ENCODE measurements around the gene CHST3.

The CHST3 gene

GRCh38 chr10:72011976-72012512, 47.8 kb downstream of the CHST3 start:
- H3K36me3 ChIP-seq (ENCODE audit: insufficient read depth, low read length) = no peaks in the 10 kb centered on the region
- no peak overlapping the region for H3K4me2 ChIP-seq (ENCODE audit: low read depth, low read length, poor library complexity, severe bottlenecking)
- H3K9ac ChIP-seq (ENCODE audit: low read depth, low read length, poor library complexity, severe bottlenecking) = no peak overlapping the region
- no peak overlapping the region for H3K4me3 ChIP-seq (ENCODE audit: low read length, poor library complexity, severe bottlenecking)
- H3K9me3 ChIP-seq (ENCODE audit: insufficient read depth, low read depth, low read length) = no peaks in the 10 kb centered on the region
- H3K4me1 ChIP-seq (ENCODE audit: insufficient read depth, low read length, poor library complexity, severe bottlenecking) = no peaks in the 10 kb centered on the region
- H4K20me1 ChIP-seq (ENCODE audit: insufficient read depth, low read length, poor library complexity, severe bottlenecking) = no peaks in the 10 kb centered on the region
- no peaks in the 10 kb centered on the region for H3K79me2 ChIP-seq (ENCODE audit: insufficient read depth, low read length)
- no peaks in the 10 kb centered on the region for H3K27me3 ChIP-seq (ENCODE audit: insufficient read depth, low read length, poor library complexity, severe bottlenecking)
- H3F3A ChIP-seq (ENCODE audit: low read depth) = no peaks in the 10 kb centered on the region
- no peak overlapping the region for H2AFZ ChIP-seq (ENCODE audit: low read length)
- no peaks in the 10 kb centered on the region for H3K9me2 ChIP-seq (replicated peaks; ENCODE audit: low read depth, low read length)
- TF ChIP-seq CTCF (conservative IDR thresholded peaks at IDR 0.05; ENCODE audit: low read length) = no peak
- TF ChIP-seq EZH2phosphoT487 (IDR thresholded peaks at IDR 0.05; ENCODE audit: borderline replicate concordance) = no peak

- Histone ChIP-seq H3K4me1 (ENCODE audit: insufficient read depth, low read length, poor library complexity, severe bottlenecking) (no peaks in the 10 kb centered on the region), H4K20me1 (ENCODE audit: insufficient read depth, low read length, poor library complexity, severe bottlenecking) (no peaks in the 10 kb centered on the region), H3K9ac (ENCODE audit: low read depth, low read length, poor library complexity, severe bottlenecking) (no peak overlapping the region), H3K9me3 (ENCODE audit: insufficient read depth, low read depth, low read length) (no peaks in the 10 kb centered on the region), H3K79me2 (ENCODE audit: insufficient read depth, low read length) (no peaks in the 10 kb centered on the region), H3K9me2 (replicated peaks; ENCODE audit: low read depth, low read length) (no peaks in the 10 kb centered on the region), H3K4me2 (ENCODE audit: low read depth, low read length, poor library complexity, severe bottlenecking) (no peak overlapping the region), H3F3A (ENCODE audit: low read depth) (no peaks in the 10 kb centered on the region), H3K36me3 (ENCODE audit: insufficient read depth, low read length) (no peaks in the 10 kb centered on the region), H2AFZ (ENCODE audit: low read length) (no peak overlapping the region), H3K27me3 (ENCODE audit: insufficient read depth, low read length, poor library complexity, severe bottlenecking) (no peaks in the 10 kb centered on the region), H3K4me3 (ENCODE audit: low read length, poor library complexity, severe bottlenecking) (no peak overlapping the region)
- TF ChIP-seq EZH2phosphoT487 (IDR thresholded peaks at IDR 0.05; ENCODE audit: borderline replicate concordance) (no peak), CTCF (conservative IDR thresholded peaks at IDR 0.05; ENCODE audit: low read length) (no peak)
Observed at GRCh38 chr10:72012796-72013195, 48.6 kb downstream of the CHST3 start.

GRCh38 chr10:72013202-72013945, 49.2 kb downstream of the CHST3 start:
- Histone ChIP-seq H3K79me2 (ENCODE audit: insufficient read depth, low read length) (no peaks in the 10 kb centered on the region), H3K27me3 (ENCODE audit: insufficient read depth, low read length, poor library complexity, severe bottlenecking) (no peaks in the 10 kb centered on the region), H3K9me3 (ENCODE audit: insufficient read depth, low read depth, low read length) (no peaks in the 10 kb centered on the region), H3K9ac (ENCODE audit: low read depth, low read length, poor library complexity, severe bottlenecking) (no peak overlapping the region), H3K4me3 (ENCODE audit: low read length, poor library complexity, severe bottlenecking) (no peak overlapping the region), H3K4me1 (ENCODE audit: insufficient read depth, low read length, poor library complexity, severe bottlenecking) (no peaks in the 10 kb centered on the region), H3F3A (ENCODE audit: low read depth) (no peaks in the 10 kb centered on the region), H2AFZ (ENCODE audit: low read length) (no peak overlapping the region), H3K4me2 (ENCODE audit: low read depth, low read length, poor library complexity, severe bottlenecking) (no peak overlapping the region), H3K9me2 (replicated peaks; ENCODE audit: low read depth, low read length) (no peaks in the 10 kb centered on the region), H3K36me3 (ENCODE audit: insufficient read depth, low read length) (no peaks in the 10 kb centered on the region), H4K20me1 (ENCODE audit: insufficient read depth, low read length, poor library complexity, severe bottlenecking) (no peaks in the 10 kb centered on the region)
- no peak for TF ChIP-seq CTCF (conservative IDR thresholded peaks at IDR 0.05; ENCODE audit: low read length)
- no peak for TF ChIP-seq EZH2phosphoT487 (IDR thresholded peaks at IDR 0.05; ENCODE audit: borderline replicate concordance)
